K562 (cell line): ENCODE data around the gene BUB3. TPM values are rescaled to one million over a fixed set of nuclear protein-coding genes. Genes with fewer than 3 reads are reported as not detected.

ENCODE experiments used
- BDP1 ChIP-seq: IDR thresholded peaks from 3 replicates; pipeline ENCODE4 v1.6.1; 2011; ENCODE audit not compliant: insufficient read length, insufficient read depth
- BHLHE40 ChIP-seq: IDR thresholded peaks from 2 replicates; pipeline ENCODE4 v1.6.1; 2011; ENCODE audit warnings: low read length, improper control_type of control experiment
- CBX3 ChIP-seq, 2 experiments: IDR thresholded peaks; 1 replicate in 1 of 2; 2 replicates in 1 of 2; pipeline ENCODE4 v1.6.1; 2012; ENCODE audit warnings: inconsistent platforms in 2 of 2, low read length in 2 of 2, borderline replicate concordance in 1 of 2, control low read depth in 1 of 2
- CREBBP ChIP-seq: IDR thresholded peaks from one replicate; pipeline ENCODE4 v1.6.1; 2012; ENCODE audit warnings: low read depth, mild to moderate bottlenecking, control low read depth, inconsistent platforms, low read length
- MCM3 ChIP-seq: fragments of 450-650 bp; IDR thresholded peaks from 2 replicates; pipeline ENCODE4 v1.6.1; 2016
- PHF8 ChIP-seq: fragments of 200-600 bp; sonication (generic); IDR thresholded peaks from 2 replicates; pipeline ENCODE4 v1.6.1; 2012; ENCODE audit warnings: mixed run types, mild to moderate bottlenecking, inconsistent platforms, low read length, moderate library complexity, borderline replicate concordance
- POLR2H ChIP-seq: IDR thresholded peaks from 2 replicates; pipeline ENCODE4 v1.6.1; 2016; ENCODE audit warnings: missing genetic modification characterization, low read depth, mild to moderate bottlenecking, control low read depth, missing compliant biosample characterization, moderate library complexity
- SOX6 ChIP-seq: fragments of 450-650 bp; IDR thresholded peaks from 2 replicates; pipeline ENCODE4 v1.6.1; 2014; ENCODE audit warnings: mild to moderate bottlenecking
- SUPT5H ChIP-seq: fragments of 450-650 bp; IDR thresholded peaks from 2 replicates; pipeline ENCODE4 v1.6.1; 2016
- TFE3 ChIP-seq: fragments of 450-650 bp; formaldehyde crosslinking; IDR thresholded peaks from 2 replicates; pipeline ENCODE4 v1.4.0; 2020; ENCODE audit warnings: mild to moderate bottlenecking, mixed read lengths
- TOE1 ChIP-seq, 2 experiments: fragments of 450-650 bp in 1 of 2; sonication (generic) in 1 of 2; formaldehyde crosslinking in 1 of 2; IDR thresholded peaks; 2 replicates each; pipeline versions ENCODE4 v1.7.1 to v1.8.0; 2016 to 2022; ENCODE audit warnings: borderline replicate concordance in 2 of 2, mild to moderate bottlenecking in 2 of 2, antibody characterized with exemption in 1 of 2, inconsistent platforms in 1 of 2, low read depth in 1 of 2, missing genetic modification reagents in 1 of 2, moderate library complexity in 1 of 2
- TSC22D4 ChIP-seq: fragments of 450-650 bp; IDR thresholded peaks from 2 replicates; pipeline ENCODE4 v1.6.1; 2016; ENCODE audit warnings: missing genetic modification characterization, missing biosample characterization, control low read depth
- ZNF830 ChIP-seq: fragments of 250-450 bp; sonication (Bioruptor Pico); IDR thresholded peaks from 2 replicates; pipeline ENCODE4 v1.5.0; 2021; ENCODE audit warnings: mild to moderate bottlenecking
- polyA plus RNA-seq, 8 experiments: library from polyadenylated mRNA; depleted of rRNA in 4 of 8; stranded (reverse) in 5 of 8; unstranded in 3 of 8; fragments of >200 nt; fragmentation: Nextera tagmentation in 2 of 8; fragmentation: Illumina TruSeq in 1 of 8; extraction: Ambion mirVana in 2 of 8; extraction: Trizol in 1 of 8; gene quantifications; 2 replicates each; pipeline versions ENCODE4 v1.2.1 to v1.2.3, GENCODE V29; 2011 to 2014; ENCODE audit warnings: inconsistent platforms in 1 of 8, missing spikeins in 1 of 8
- total RNA-seq, 7 experiments: library from RNA; depleted of rRNA in 6 of 7; stranded (reverse); fragments of >200 nt in 6 of 7; fragmentation: Illumina TruSeq in 2 of 7; extraction: Trizol in 2 of 7; gene quantifications; 2 replicates each; pipeline versions ENCODE4 v1.2.1 to v1.2.3, GENCODE V29; 2011 to 2021; ENCODE audit warnings: low replicate concordance in 1 of 7
- TF ChIP-seq, protein P1 (sequence below): fragments of 250-450 bp; sonication (Bioruptor Pico); IDR thresholded peaks from 2 replicates; pipeline ENCODE4 v1.8.0; 2021; ENCODE audit warnings: moderate library complexity, mild to moderate bottlenecking, inconsistent platforms
- TF ChIP-seq, protein P2 (sequence below): fragments of 250-450 bp; sonication (Bioruptor Pico); IDR thresholded peaks from 2 replicates; pipeline ENCODE4 v1.8.0; 2021; ENCODE audit warnings: moderate library complexity, mild to moderate bottlenecking, inconsistent platforms

BUB3 gene
- total and polyA plus RNA-seq, 9 of the 15 experiments (the other 6 are each of a cell fraction or from before 2014, with no cell fraction given): 167 to 761 (median 225) TPM

GRCh38 chr10:123154092-123154710 is at the start of gene BUB3 (continued):
- TF ChIP-seq CREBBP (no peak), CBX3 (IDR thresholded peaks at IDR 0.05; ENCODE audit: borderline replicate concordance in 1 of 2, low read length in 2 of 2) (no peak), BHLHE40 (peak; percentile 53; the same call in 1 of the 2 replicates), TSC22D4 (tag) (no peak), TOE1 (IDR thresholded peaks at IDR 0.05; ENCODE audit: borderline replicate concordance) (peak; percentile 93; the same call in 1 of the 2 replicates), TOE1 (CRISPR knock-in tag; IDR thresholded peaks at IDR 0.05; ENCODE audit: borderline replicate concordance, low read depth) (no peak), SOX6 (no peak), ZNF830 (CRISPR knock-in tag) (no peak), SUPT5H (peak; percentile 94), PHF8 (peak; percentile 92), MCM3 (no peak), TFE3 (CRISPR knock-in tag) (peak; percentile 93), POLR2H (tag) (peak; percentile 66), BDP1 (no peak)
- TF ChIP-seq, protein P1, sequence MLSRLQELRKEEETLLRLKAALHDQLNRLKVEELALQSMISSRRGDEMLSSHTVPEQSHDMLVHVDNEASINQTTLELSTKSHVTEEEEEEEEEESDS (CRISPR knock-in tag): no peak
- TF ChIP-seq, protein P2, sequence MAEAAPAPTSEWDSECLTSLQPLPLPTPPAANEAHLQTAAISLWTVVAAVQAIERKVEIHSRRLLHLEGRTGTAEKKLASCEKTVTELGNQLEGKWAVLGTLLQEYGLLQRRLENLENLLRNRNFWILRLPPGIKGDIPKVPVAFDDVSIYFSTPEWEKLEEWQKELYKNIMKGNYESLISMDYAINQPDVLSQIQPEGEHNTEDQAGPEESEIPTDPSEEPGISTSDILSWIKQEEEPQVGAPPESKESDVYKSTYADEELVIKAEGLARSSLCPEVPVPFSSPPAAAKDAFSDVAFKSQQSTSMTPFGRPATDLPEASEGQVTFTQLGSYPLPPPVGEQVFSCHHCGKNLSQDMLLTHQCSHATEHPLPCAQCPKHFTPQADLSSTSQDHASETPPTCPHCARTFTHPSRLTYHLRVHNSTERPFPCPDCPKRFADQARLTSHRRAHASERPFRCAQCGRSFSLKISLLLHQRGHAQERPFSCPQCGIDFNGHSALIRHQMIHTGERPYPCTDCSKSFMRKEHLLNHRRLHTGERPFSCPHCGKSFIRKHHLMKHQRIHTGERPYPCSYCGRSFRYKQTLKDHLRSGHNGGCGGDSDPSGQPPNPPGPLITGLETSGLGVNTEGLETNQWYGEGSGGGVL (CRISPR knock-in tag): no peak
